ENCODE data around the gene ENDOV.

DNA sequence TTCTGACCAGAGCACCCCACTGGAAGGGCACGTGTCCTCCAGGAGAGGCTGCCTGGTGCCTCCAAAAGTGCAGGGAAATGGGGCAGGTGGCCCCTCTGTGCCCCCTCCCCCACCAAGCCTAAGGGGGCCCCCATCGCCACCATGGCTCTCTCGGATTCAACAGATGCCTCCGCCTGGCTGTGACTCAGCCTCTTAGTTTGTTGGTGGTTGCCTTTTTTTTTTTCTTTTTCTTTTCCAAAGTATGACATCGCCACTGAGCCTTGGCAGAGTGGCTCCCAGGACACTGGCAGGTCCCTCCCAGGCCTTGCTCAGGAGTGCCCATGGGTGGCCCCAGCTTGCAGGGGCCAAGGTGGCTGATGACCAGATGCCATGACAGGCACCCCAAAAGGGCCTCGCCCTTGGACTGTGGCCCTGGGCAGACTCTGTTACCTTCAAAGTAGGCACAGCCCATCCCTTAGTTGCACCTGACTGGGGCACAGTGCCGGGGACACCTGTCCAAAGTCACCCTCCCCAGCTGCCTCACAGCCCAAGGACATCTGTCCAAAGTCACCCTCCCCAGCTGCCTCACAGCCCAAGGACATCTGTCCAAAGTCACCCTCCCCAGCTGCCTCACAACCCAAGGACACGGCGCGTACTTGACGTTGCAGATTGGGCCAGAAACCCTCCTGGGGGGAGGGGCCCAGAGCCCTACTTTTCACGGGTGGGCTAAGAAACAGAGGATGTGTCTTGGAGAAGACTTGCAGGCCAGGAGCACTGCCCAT is 31.9 kb downstream of the ENDOV start:
- no peak for TF ChIP-seq POLR2A (IDR thresholded peaks at IDR 0.05; ENCODE audit: low read length)
- TF ChIP-seq GATA1 (IDR thresholded peaks at IDR 0.05; ENCODE audit: low read depth, low read length), result no peak

Measured in erythroblast (primary cell).